OCI-LY3 (cell line): Measurements from ENCODE around the gene CIAO2B.

ENCODE experiments used
- EZH2phosphoT487 ChIP-seq: fragments of 200-600 bp; shearing (Covaris generic); IDR thresholded peaks from 2 replicates; pipeline ENCODE4 v1.6.1; 2018; ENCODE audit warnings: antibody characterized with exemption, mixed run types, low read depth
- TF ChIP-seq, protein P1 (sequence below): fragments of 200-600, 300-600 bp; sonication (generic); IDR thresholded peaks from 2 replicates; pipeline ENCODE4 v1.5.1; 2014; ENCODE audit warnings: antibody characterized with exemption, low read length, low read depth

DNA sequence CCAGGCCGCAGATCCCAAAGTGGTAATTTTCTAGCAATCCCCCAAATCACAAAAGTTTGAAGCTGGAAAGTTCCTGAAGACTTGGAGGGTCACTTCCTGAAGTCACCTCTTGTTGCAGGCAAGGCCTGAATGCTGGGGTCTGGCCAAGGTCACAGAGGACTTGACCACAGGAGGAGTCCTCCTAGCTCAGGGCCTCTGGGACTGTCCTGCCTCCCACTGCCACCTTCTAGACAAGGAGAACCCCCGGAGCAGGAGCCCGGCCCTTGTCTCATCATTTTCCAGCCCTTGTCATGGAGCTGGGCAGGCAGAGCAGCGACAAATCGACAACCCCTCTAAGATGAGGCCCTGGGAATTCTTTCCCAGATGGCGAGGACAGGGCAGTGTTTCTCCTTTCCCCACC is 15.8 kb downstream of the CIAO2B start:
- TF ChIP-seq, protein P1, sequence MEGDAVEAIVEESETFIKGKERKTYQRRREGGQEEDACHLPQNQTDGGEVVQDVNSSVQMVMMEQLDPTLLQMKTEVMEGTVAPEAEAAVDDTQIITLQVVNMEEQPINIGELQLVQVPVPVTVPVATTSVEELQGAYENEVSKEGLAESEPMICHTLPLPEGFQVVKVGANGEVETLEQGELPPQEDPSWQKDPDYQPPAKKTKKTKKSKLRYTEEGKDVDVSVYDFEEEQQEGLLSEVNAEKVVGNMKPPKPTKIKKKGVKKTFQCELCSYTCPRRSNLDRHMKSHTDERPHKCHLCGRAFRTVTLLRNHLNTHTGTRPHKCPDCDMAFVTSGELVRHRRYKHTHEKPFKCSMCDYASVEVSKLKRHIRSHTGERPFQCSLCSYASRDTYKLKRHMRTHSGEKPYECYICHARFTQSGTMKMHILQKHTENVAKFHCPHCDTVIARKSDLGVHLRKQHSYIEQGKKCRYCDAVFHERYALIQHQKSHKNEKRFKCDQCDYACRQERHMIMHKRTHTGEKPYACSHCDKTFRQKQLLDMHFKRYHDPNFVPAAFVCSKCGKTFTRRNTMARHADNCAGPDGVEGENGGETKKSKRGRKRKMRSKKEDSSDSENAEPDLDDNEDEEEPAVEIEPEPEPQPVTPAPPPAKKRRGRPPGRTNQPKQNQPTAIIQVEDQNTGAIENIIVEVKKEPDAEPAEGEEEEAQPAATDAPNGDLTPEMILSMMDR, result no peak
- TF ChIP-seq EZH2phosphoT487, result no peak
